ENCODE data around the gene CAPN8.

The CAPN8 gene

GRCh38 chr1:223695014-223695548 lies 29.6 kb upstream of the CAPN8 start:
- H3K9me3 ChIP-seq = no peaks in the 10 kb centered on the region
- DNase-seq = no peak
- 0 out of 2 replicates have a peak, but pooled peaks cover 3% of the 10 kb centered on the region for H3K27me3 ChIP-seq
- TF ChIP-seq, protein P1, sequence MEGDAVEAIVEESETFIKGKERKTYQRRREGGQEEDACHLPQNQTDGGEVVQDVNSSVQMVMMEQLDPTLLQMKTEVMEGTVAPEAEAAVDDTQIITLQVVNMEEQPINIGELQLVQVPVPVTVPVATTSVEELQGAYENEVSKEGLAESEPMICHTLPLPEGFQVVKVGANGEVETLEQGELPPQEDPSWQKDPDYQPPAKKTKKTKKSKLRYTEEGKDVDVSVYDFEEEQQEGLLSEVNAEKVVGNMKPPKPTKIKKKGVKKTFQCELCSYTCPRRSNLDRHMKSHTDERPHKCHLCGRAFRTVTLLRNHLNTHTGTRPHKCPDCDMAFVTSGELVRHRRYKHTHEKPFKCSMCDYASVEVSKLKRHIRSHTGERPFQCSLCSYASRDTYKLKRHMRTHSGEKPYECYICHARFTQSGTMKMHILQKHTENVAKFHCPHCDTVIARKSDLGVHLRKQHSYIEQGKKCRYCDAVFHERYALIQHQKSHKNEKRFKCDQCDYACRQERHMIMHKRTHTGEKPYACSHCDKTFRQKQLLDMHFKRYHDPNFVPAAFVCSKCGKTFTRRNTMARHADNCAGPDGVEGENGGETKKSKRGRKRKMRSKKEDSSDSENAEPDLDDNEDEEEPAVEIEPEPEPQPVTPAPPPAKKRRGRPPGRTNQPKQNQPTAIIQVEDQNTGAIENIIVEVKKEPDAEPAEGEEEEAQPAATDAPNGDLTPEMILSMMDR (IDR thresholded peaks at IDR 0.05; ENCODE audit: low read depth, low read length) = no peak
- no peaks in the 10 kb centered on the region for H3K36me3 ChIP-seq
- no peaks in the 10 kb centered on the region for H3K4me1 ChIP-seq
- no peak overlapping the region for H3K4me3 ChIP-seq (ENCODE audit: low read depth, low read length)

DNA sequence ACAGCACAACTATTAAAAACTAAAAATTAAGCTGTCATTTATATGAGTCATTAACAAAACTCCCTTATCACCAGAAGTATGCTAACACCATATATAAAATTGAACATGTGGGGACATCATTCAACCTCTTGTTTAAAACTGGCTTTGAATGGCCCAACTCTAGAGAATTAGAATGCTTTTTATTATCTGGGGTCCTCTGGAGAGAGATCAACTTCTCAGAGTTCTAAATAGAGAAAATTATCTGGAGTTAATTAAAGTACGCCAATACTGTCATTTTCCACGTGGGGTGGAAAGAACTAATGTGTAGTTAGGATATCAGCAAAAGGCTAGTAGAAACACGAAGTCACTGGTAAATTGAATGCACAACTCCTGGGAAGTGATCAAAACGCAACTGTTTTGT lies 25.6 kb upstream of the CAPN8 start:
- Histone ChIP-seq H3K9me3 (no peaks in the 10 kb centered on the region), H3K27me3 (peaks cover 12% of the 10 kb centered on the region), H3K36me3 (no peaks in the 10 kb centered on the region), H3K4me3 (ENCODE audit: low read depth, low read length) (no peak overlapping the region), H3K4me1 (no peaks in the 10 kb centered on the region)
- no peak for DNase-seq
- TF ChIP-seq, protein P1 (IDR thresholded peaks at IDR 0.05; ENCODE audit: low read depth, low read length) = no peak

DNA sequence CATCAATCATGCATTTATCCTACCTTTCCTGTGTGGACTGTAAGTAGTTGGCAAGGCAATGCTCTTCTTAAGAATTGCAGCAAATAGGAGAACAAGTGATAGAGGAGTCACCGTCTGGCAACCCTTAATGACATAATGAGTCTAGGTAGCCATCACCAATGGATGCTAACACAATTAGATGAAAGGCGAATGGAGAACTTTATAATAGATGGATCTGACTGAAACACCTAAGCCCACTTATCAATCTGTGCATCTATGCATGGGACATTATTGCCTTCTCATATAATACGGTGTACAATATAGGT lies 18.9 kb upstream of the CAPN8 start:
- Histone ChIP-seq H3K36me3 (no peaks in the 10 kb centered on the region), H3K27me3 (peaks cover 32% of the 10 kb centered on the region), H3K4me3 (ENCODE audit: low read depth, low read length) (no peak overlapping the region), H3K9me3 (no peaks in the 10 kb centered on the region), H3K4me1 (no peaks in the 10 kb centered on the region)
- TF ChIP-seq, protein P1 (IDR thresholded peaks at IDR 0.05; ENCODE audit: low read depth, low read length) = no peak
- DNase-seq = no peak

- Histone ChIP-seq H3K4me3 (ENCODE audit: low read depth, low read length) (no peak overlapping the region), H3K27me3 (peaks cover 32% of the 10 kb centered on the region), H3K36me3 (no peaks in the 10 kb centered on the region), H3K4me1 (no peaks in the 10 kb centered on the region), H3K9me3 (no peaks in the 10 kb centered on the region)
- peak; percentile 76 for DNase-seq
- TF ChIP-seq, protein P1 (IDR thresholded peaks at IDR 0.05; ENCODE audit: low read depth, low read length) = peak; percentile 88
Measured at GRCh38 chr1:223683586-223684487, 18.3 kb upstream of the CAPN8 start.

- no peaks in the 10 kb centered on the region for H3K36me3 ChIP-seq
- H3K4me3 ChIP-seq (ENCODE audit: low read depth, low read length) = no peak overlapping the region
- TF ChIP-seq, protein P1 (IDR thresholded peaks at IDR 0.05; ENCODE audit: low read depth, low read length) = no peak
- DNase-seq = no peak
- H3K27me3 ChIP-seq = peaks cover 32% of the 10 kb centered on the region
- H3K4me1 ChIP-seq = no peaks in the 10 kb centered on the region
- H3K9me3 ChIP-seq = no peaks in the 10 kb centered on the region
Measured at GRCh38 chr1:223682502-223682901, 17.0 kb upstream of the CAPN8 start.

DNA sequence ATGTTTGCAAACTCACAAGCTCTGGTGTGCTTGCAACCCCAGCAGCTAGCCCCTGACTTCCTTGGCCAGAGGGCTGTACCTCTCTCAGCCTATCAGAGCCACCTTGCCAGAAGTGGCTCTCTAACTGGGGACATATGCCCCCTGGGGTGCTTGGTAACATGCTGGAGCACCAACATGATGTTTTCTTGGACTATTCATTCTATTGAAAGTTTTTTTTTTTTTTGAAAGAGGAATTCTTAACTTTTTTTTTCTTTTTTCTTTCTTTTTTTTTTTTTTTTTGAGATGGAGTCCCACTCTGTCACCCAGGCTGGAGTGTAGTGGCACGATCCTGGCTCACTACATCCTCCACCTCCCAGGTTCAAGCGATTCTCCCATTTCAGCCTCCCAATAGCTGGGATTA lies 14.7 kb upstream of the CAPN8 start:
- Histone ChIP-seq H3K4me1 (no peaks in the 10 kb centered on the region), H3K36me3 (no peaks in the 10 kb centered on the region)
- TF ChIP-seq, protein P1 (IDR thresholded peaks at IDR 0.05; ENCODE audit: low read depth, low read length) = no peak

More for the DNA sequence above, 14.7 kb upstream of the CAPN8 start:
- Histone ChIP-seq H3K9me3 (no peaks in the 10 kb centered on the region), H3K4me3 (ENCODE audit: low read depth, low read length) (no peak overlapping the region), H3K27me3 (peaks cover 16% of the 10 kb centered on the region; the same call in 1 of the 2 replicates)
- DNase-seq = no peak

Measured in BE2C (cell line).